NB4 (cell line): ENCODE measurements around the gene EID2.

Experiments
- DNase-seq: peaks from one replicate; pipeline ENCODE4 v3.0.0; 2010; ENCODE audit warnings: low read depth
- H3K4me3 ChIP-seq: one replicate; pipeline ENCODE4 v1.5.1; 2011; ENCODE audit warnings: mild to moderate bottlenecking, low read depth, low read length, moderate library complexity
- CTCF ChIP-seq: IDR thresholded peaks from one replicate; pipeline ENCODE4 v1.5.1; 2012; ENCODE audit warnings: low read depth, low read length
- MYC ChIP-seq: IDR thresholded peaks from 2 replicates; pipeline ENCODE4 v1.6.1; 2011; ENCODE audit warnings: low read depth, low read length
- POLR2A ChIP-seq: IDR thresholded peaks from 2 replicates; pipeline ENCODE4 v1.6.1; 2011; ENCODE audit warnings: mild to moderate bottlenecking; ENCODE audit not compliant: insufficient read length; ENCODE audit errors: extremely low read depth
- TF ChIP-seq, protein P1 (sequence below): IDR thresholded peaks from 2 replicates; pipeline ENCODE4 v1.6.1; 2011; ENCODE audit warnings: low read depth, low read length

EID2 gene

DNA sequence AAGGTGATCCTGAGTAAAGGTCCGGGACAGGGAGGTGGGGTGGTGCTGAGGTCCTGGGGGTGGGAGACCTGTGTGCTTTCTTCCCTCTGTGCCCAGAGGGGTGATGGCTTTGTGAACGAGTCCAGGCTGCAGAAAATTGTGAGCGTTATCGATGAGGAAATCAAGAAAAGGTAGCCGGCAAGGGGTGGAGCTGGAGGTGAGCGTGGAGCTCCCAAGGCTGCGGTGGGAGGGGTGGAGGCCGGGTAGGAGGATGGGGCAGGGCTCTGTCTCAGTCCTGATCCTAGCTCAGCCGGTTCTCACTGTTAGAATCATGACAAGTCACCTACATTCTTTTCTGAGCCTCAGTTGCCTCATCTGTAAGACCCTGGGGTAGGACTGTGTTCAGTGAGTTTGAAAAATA, 21.0 kb downstream of the EID2 start:
- DNase-seq = no peak
- TF ChIP-seq CTCF (no peak), MYC (no peak), POLR2A (no peak)
- TF ChIP-seq, protein P1, sequence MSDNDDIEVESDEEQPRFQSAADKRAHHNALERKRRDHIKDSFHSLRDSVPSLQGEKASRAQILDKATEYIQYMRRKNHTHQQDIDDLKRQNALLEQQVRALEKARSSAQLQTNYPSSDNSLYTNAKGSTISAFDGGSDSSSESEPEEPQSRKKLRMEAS = no peak
- H3K4me3 ChIP-seq = no peak overlapping the region

DNA sequence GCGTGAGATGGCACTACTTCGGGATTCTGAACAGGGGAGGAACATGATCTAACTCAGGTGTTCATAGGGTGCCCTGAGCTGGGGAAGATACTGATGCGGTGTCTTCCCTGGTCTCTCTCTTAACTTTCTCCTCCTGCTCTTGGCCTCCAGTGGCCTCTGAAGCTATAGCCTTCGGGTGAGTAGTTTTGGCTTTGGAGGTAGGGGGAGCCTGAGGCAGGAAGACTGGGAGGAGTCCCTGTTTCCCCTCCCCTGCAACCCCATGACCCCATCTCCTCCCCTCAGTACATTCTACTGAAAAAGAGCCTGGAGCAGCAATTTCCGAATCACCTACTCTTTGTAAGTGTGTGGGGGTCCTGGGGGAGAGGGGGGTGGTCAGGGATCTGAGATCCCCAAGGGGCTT, 21.5 kb downstream of the EID2 start:
- H3K4me3 ChIP-seq = no peak overlapping the region
- no peak for DNase-seq
- TF ChIP-seq MYC (no peak), CTCF (no peak), POLR2A (no peak)
- TF ChIP-seq, protein P1 = no peak

- TF ChIP-seq CTCF (no peak), POLR2A (no peak), MYC (no peak)
- TF ChIP-seq, protein P1 = no peak
- H3K4me3 ChIP-seq = no peak overlapping the region
- no peak for DNase-seq
These were observed 22.5 kb downstream of the EID2 start for GRCh38 chr19:39517432-39517831.

DNA sequence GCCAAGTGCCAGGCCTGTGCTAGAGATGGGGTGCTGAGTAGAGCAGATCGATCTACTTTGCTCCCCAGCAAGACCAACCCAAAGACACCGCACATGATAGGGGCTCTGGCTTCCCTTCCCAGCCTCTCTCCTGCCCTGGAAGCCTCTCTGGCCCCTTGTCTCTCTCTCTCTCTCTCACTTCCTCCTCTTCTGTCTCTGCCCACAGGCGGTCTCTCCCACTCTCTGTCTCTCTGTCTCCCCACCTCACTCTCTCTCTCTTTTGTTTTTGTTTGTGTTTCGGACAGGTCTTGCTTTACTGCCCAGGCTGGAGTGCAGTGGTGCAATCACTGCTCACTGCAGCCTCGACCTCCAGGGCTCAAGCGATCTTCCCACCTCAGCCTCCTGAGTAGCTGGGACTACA, 23.7 kb downstream of the EID2 start:
- no peak for DNase-seq
- H3K4me3 ChIP-seq = no peak overlapping the region
- TF ChIP-seq POLR2A = no peak
- TF ChIP-seq, protein P1 = no peak
- TF ChIP-seq CTCF = no peak
- no peak for TF ChIP-seq MYC

DNA sequence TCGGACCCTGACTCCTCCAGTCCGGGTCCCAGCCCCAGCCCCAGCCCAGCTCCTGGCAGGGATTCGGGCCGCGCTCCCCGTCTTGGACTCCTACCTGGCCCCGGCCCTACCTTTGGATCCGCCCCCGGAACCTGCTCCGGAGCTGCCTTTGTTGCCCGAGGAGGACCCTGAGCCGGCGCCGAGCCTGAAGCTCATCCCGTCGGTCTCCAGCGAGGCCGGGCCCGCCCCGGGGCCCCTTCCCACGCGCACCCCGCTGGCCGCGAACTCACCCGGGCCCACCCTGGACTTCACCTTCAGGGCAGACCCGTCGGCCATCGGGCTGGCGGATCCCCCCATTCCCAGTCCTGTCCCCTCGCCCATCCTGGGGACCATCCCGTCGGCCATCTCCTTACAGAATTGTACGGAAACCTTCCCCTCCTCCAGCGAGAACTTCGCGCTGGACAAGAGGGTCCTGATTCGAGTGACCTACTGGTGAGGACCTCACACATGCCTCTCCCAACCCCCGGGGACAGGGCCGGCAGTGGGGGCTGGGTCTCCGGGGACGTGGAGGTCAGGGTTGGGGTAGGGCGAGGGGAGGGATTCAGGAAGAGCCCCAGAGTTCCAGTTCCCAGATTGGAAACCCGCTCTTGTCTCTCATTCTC, 24.3 kb downstream of the EID2 start:
- no peak for TF ChIP-seq POLR2A
- TF ChIP-seq CTCF = no peak
- no peak for TF ChIP-seq MYC
- TF ChIP-seq, protein P1 = no peak
- no peak overlapping the region for H3K4me3 ChIP-seq
- no peak for DNase-seq
